ENCODE results near the gene SUSD2.
"Not testable (repeated sequence)": the region's sequence is repeated elsewhere in the genome, so short reads cannot be mapped to it uniquely, and the experiment has no call there.

SUSD2 gene

GRCh38 chr22:24181088-24181995 is at the start of gene SUSD2:
Gene SUSD2, plus strand, starts transcription at chr22:24181487. Its CDS starts 33 bp downstream, at chr22:24181520.
- no peak for DNase-seq

- DNase-seq: peak; percentile 7
Observed at GRCh38 chr22:24133187-24133965, 47.9 kb upstream of the SUSD2 start.

GRCh38 chr22:24134090-24134846 is 47.0 kb upstream of the SUSD2 start:
- DNase-seq: peak; percentile 44

- not testable (repeated sequence) for DNase-seq
Observed at GRCh38 chr22:24136533-24136932, 44.8 kb upstream of the SUSD2 start.

GRCh38 chr22:24137595-24137994 is 43.7 kb upstream of the SUSD2 start:
- no peak for DNase-seq

- DNase-seq: no peak
Observed at GRCh38 chr22:24138649-24139420, 42.5 kb upstream of the SUSD2 start.

- no peak for DNase-seq
Observed at GRCh38 chr22:24140357-24140756, 40.9 kb upstream of the SUSD2 start.

GRCh38 chr22:24141586-24141985 is 39.7 kb upstream of the SUSD2 start:
- DNase-seq: peak; percentile 28

- DNase-seq: no peak
Observed at GRCh38 chr22:24142241-24142640, 39.0 kb upstream of the SUSD2 start.

- DNase-seq: no peak
Observed at GRCh38 chr22:24142831-24143230, 38.5 kb upstream of the SUSD2 start.

GRCh38 chr22:24144056-24144777 is 37.1 kb upstream of the SUSD2 start:
- DNase-seq: no peak

- no peak for DNase-seq
Observed at GRCh38 chr22:24144778-24145085, 36.6 kb upstream of the SUSD2 start.

- DNase-seq: no peak
Observed at GRCh38 chr22:24145446-24146193, 35.7 kb upstream of the SUSD2 start.

GRCh38 chr22:24146194-24146616 is 35.1 kb upstream of the SUSD2 start:
- peak; percentile 9 for DNase-seq

GRCh38 chr22:24146791-24147353 is 34.4 kb upstream of the SUSD2 start:
- no peak for DNase-seq

GRCh38 chr22:24147666-24148065 is 33.6 kb upstream of the SUSD2 start:
- DNase-seq: no peak

- DNase-seq: no peak
Observed at GRCh38 chr22:24148266-24149197, 32.8 kb upstream of the SUSD2 start.

GRCh38 chr22:24149198-24149590 is 32.1 kb upstream of the SUSD2 start:
- no peak for DNase-seq

GRCh38 chr22:24153353-24153752 is 27.9 kb upstream of the SUSD2 start:
- peak; percentile 32 for DNase-seq

- no peak for DNase-seq
Observed at GRCh38 chr22:24153959-24154358, 27.3 kb upstream of the SUSD2 start.

Measured in activated naive CD4-positive, alpha-beta T cell treated with Interleukin-2 at 50 U/mL for 16 hours (primary cell).